GM21528 (cell line): ENCODE results near the gene COL25A1.

Experiments used
- ATAC-seq: cut with Tn5 transposase; IDR thresholded peaks from one replicate; pipeline ENCODE4 v1.9.1; 2021; ENCODE audit warnings: mild to moderate bottlenecking, moderate library complexity; ENCODE audit not compliant: unreplicated experiment, low FRiP score

The COL25A1 gene

GRCh38 chr4:109294006-109294405, 8.5 kb downstream of the COL25A1 start:
- ATAC-seq: peak; percentile 81

- ATAC-seq: no peak
Observed at GRCh38 chr4:109291707-109292238, 10.7 kb downstream of the COL25A1 start.

- no peak for ATAC-seq
Observed at GRCh38 chr4:109290918-109291317, 11.5 kb downstream of the COL25A1 start.

GRCh38 chr4:109278594-109279031, 23.8 kb downstream of the COL25A1 start:
- peak; percentile 76 for ATAC-seq

- ATAC-seq: peak; percentile 68
Observed at GRCh38 chr4:109276482-109277095, 25.9 kb downstream of the COL25A1 start.

GRCh38 chr4:109275066-109275745, 27.3 kb downstream of the COL25A1 start:
- ATAC-seq: no peak

- no peak for ATAC-seq
Observed at GRCh38 chr4:109266891-109267290, 35.6 kb downstream of the COL25A1 start.

- ATAC-seq: no peak
Observed at GRCh38 chr4:109266236-109266635, 36.2 kb downstream of the COL25A1 start.

GRCh38 chr4:109263721-109264120, 38.7 kb downstream of the COL25A1 start:
- no peak for ATAC-seq

- no peak for ATAC-seq
Observed at GRCh38 chr4:109256818-109257217, 45.6 kb downstream of the COL25A1 start.

GRCh38 chr4:109254845-109255244, 47.6 kb downstream of the COL25A1 start:
- no peak for ATAC-seq

- ATAC-seq: no peak
Observed at GRCh38 chr4:109251396-109251795, 51.1 kb downstream of the COL25A1 start.

- ATAC-seq: no peak
Observed at GRCh38 chr4:109248322-109248900, 54.0 kb downstream of the COL25A1 start.

- ATAC-seq: no peak
Observed at GRCh38 chr4:109243871-109244270, 58.6 kb downstream of the COL25A1 start.

- ATAC-seq: no peak
Observed at GRCh38 chr4:109238746-109239145, 63.7 kb downstream of the COL25A1 start.

- no peak for ATAC-seq
Observed at GRCh38 chr4:109235683-109236082, 66.8 kb downstream of the COL25A1 start.

GRCh38 chr4:109234596-109234995, 67.9 kb downstream of the COL25A1 start:
- ATAC-seq: no peak

- ATAC-seq: no peak
Observed at GRCh38 chr4:109233570-109233969, 68.9 kb downstream of the COL25A1 start.

- ATAC-seq: no peak
Observed at GRCh38 chr4:109232681-109233080, 69.8 kb downstream of the COL25A1 start.

- no peak for ATAC-seq
Observed at GRCh38 chr4:109231331-109231730, 71.1 kb downstream of the COL25A1 start.

- ATAC-seq: no peak
Observed at GRCh38 chr4:109229028-109229427, 73.4 kb downstream of the COL25A1 start.

GRCh38 chr4:109218288-109218687, 84.2 kb downstream of the COL25A1 start:
- ATAC-seq: no peak
